OCI-LY3 (cell line): ENCODE results near the gene IFT43.

ENCODE experiments used
- EZH2phosphoT487 ChIP-seq: fragments of 200-600 bp; shearing (Covaris generic); IDR thresholded peaks from 2 replicates; pipeline ENCODE4 v1.6.1; 2018; ENCODE audit warnings: antibody characterized with exemption, mixed run types, low read depth
- TF ChIP-seq, protein P1 (sequence below): fragments of 200-600, 300-600 bp; sonication (generic); IDR thresholded peaks from 2 replicates; pipeline ENCODE4 v1.5.1; 2014; ENCODE audit warnings: antibody characterized with exemption, low read length, low read depth

DNA sequence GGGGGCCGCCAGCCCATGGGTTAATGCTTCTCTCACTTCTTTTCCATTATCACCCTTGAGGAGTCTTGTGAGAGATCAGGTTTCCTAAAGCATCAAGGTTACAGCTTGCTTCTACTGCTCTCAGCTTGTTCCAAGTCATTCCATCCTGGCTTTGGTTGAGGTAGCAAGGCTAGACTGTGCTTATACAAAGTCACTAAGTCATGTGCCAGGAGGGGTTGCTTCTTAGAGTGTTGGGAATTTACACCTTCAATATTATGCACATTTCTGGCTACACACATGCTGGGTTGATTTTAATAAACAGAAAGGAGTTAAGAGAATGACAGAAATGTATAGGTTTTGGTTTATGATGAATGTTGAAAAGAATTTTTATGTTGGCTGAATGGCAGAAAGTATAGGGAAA is 21.8 kb downstream of the IFT43 start:
- TF ChIP-seq, protein P1, sequence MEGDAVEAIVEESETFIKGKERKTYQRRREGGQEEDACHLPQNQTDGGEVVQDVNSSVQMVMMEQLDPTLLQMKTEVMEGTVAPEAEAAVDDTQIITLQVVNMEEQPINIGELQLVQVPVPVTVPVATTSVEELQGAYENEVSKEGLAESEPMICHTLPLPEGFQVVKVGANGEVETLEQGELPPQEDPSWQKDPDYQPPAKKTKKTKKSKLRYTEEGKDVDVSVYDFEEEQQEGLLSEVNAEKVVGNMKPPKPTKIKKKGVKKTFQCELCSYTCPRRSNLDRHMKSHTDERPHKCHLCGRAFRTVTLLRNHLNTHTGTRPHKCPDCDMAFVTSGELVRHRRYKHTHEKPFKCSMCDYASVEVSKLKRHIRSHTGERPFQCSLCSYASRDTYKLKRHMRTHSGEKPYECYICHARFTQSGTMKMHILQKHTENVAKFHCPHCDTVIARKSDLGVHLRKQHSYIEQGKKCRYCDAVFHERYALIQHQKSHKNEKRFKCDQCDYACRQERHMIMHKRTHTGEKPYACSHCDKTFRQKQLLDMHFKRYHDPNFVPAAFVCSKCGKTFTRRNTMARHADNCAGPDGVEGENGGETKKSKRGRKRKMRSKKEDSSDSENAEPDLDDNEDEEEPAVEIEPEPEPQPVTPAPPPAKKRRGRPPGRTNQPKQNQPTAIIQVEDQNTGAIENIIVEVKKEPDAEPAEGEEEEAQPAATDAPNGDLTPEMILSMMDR = no peak
- no peak for TF ChIP-seq EZH2phosphoT487
